Neural cell (in vitro differentiated cells): ENCODE measurements around the gene RBKS. TPM values are rescaled to one million over a fixed set of nuclear protein-coding genes. Genes with fewer than 3 reads are reported as not detected.

Experiments used
- H2AFZ ChIP-seq: fragments of 200-600, 300-800 bp; sonication (generic), shearing (Covaris generic); 2 replicates; pipeline ENCODE4 v1.6.0; 2014; ENCODE audit warnings: low read depth, mild to moderate bottlenecking, antibody characterized with exemption, low read length, moderate library complexity
- H3F3A ChIP-seq: fragments of 200-600 bp; shearing (Covaris generic); 2 replicates; pipeline ENCODE4 v1.6.1; 2016; ENCODE audit warnings: mild to moderate bottlenecking, moderate library complexity, mixed read lengths, antibody characterized with exemption, low read length; ENCODE audit not compliant: insufficient read depth, poor library complexity, severe bottlenecking
- H3K27ac ChIP-seq: fragments of 200-600, 300-800 bp; sonication (generic), shearing (Covaris generic); 2 replicates; pipeline ENCODE4 v1.5.1; 2014; ENCODE audit warnings: mild to moderate bottlenecking, low read length, moderate library complexity
- H3K27me3 ChIP-seq: fragments of 300-800, 200-600 bp; sonication (generic), shearing (Covaris generic); 2 replicates; pipeline ENCODE4 v1.6.0; 2014; ENCODE audit warnings: mild to moderate bottlenecking, low read depth, low read length, moderate library complexity; ENCODE audit not compliant: insufficient read depth
- H3K36me3 ChIP-seq: fragments of 300-800, 200-600 bp; sonication (generic), shearing (Covaris generic); 2 replicates; pipeline ENCODE4 v1.5.1; 2014; ENCODE audit warnings: mild to moderate bottlenecking, antibody characterized with exemption, low read length, moderate library complexity; ENCODE audit not compliant: insufficient read depth
- H3K4me2 ChIP-seq: fragments of 300-800, 200-600 bp; sonication (generic), shearing (Covaris generic); 2 replicates; pipeline ENCODE4 v1.6.0; 2014; ENCODE audit warnings: mild to moderate bottlenecking, low read length
- H3K4me3 ChIP-seq: fragments of 300-800, 200-600 bp; sonication (generic), shearing (Covaris generic); 2 replicates; pipeline ENCODE4 v1.5.1; 2014; ENCODE audit warnings: mild to moderate bottlenecking, low read length, moderate library complexity
- H3K79me2 ChIP-seq: fragments of 200-600 bp; shearing (Covaris generic); replicated peaks from 2 replicates; pipeline ENCODE4 v1.6.0; 2014; ENCODE audit warnings: mild to moderate bottlenecking, low read length, moderate library complexity; ENCODE audit not compliant: insufficient read depth
- H3K9ac ChIP-seq: fragments of 300-800, 200-600 bp; sonication (generic), shearing (Covaris generic); 2 replicates; pipeline ENCODE4 v1.6.1; 2016; ENCODE audit warnings: mild to moderate bottlenecking, low read length, mixed read lengths
- H3K9me2 ChIP-seq: fragments of 200-600 bp; shearing (Covaris generic); 2 replicates; pipeline ENCODE4 v1.6.1; 2016; ENCODE audit warnings: mild to moderate bottlenecking, low read length, mixed read lengths; ENCODE audit not compliant: insufficient read depth
- H3K9me3 ChIP-seq: fragments of 200-600, 300-800 bp; sonication (generic), shearing (Covaris generic); 2 replicates; pipeline ENCODE4 v1.6.1; 2016; ENCODE audit warnings: mild to moderate bottlenecking, mixed run types, low read length, moderate library complexity, mixed read lengths
- H4K20me1 ChIP-seq: fragments of 200-600 bp; shearing (Covaris generic); 2 replicates; pipeline ENCODE4 v1.6.1; 2016; ENCODE audit warnings: mild to moderate bottlenecking, mixed run types; ENCODE audit not compliant: insufficient read depth
- EP300 ChIP-seq: fragments of 450-650 bp; conservative IDR thresholded peaks from 2 replicates; pipeline ENCODE4 v1.6.1; 2014; ENCODE audit warnings: antibody characterized with exemption, mild to moderate bottlenecking, moderate library complexity; ENCODE audit not compliant: poor library complexity, severe bottlenecking
- EZH2 ChIP-seq: fragments of 200-600, 300-800 bp; shearing (Covaris generic), sonication (generic); IDR thresholded peaks from 2 replicates; pipeline ENCODE4 v1.6.1; 2014; ENCODE audit warnings: antibody characterized with exemption, low read length, borderline replicate concordance, mild to moderate bottlenecking; ENCODE audit not compliant: insufficient read depth, poor library complexity, severe bottlenecking
- MXI1 ChIP-seq: fragments of 450-650 bp; conservative IDR thresholded peaks from 2 replicates; pipeline ENCODE4 v1.6.1; 2014; ENCODE audit warnings: antibody characterized with exemption, mild to moderate bottlenecking; ENCODE audit not compliant: poor library complexity, severe bottlenecking
- POLR2AphosphoS5 ChIP-seq: IDR thresholded peaks from 2 replicates; pipeline ENCODE4 v1.6.1; 2012
- RAD21 ChIP-seq: fragments of 450-650 bp; conservative IDR thresholded peaks from 2 replicates; pipeline ENCODE4 v1.6.1; 2014; ENCODE audit warnings: antibody characterized with exemption, mild to moderate bottlenecking, moderate library complexity
- SMC3 ChIP-seq: fragments of 450-650 bp; conservative IDR thresholded peaks from 2 replicates; pipeline ENCODE4 v1.6.1; 2014; ENCODE audit warnings: antibody characterized with exemption, mild to moderate bottlenecking, moderate library complexity; ENCODE audit not compliant: poor library complexity
- TAF1 ChIP-seq: IDR thresholded peaks from 2 replicates; pipeline ENCODE4 v1.6.1; 2012; ENCODE audit warnings: low read depth
- polyA minus RNA-seq: library from RNA; depleted of rRNA, polyadenylated mRNA; stranded (reverse); fragments of >200 nt; gene quantifications from 2 replicates; pipeline ENCODE4 v1.2.3, GENCODE V29; 2014
- polyA plus RNA-seq: library from polyadenylated mRNA; depleted of rRNA; stranded (reverse); fragments of >200 nt; gene quantifications from 2 replicates; pipeline ENCODE4 v1.2.3, GENCODE V29; 2014
- TF ChIP-seq, protein P1 (sequence below): IDR thresholded peaks from 2 replicates; pipeline ENCODE4 v1.6.1; 2012; ENCODE audit warnings: borderline replicate concordance
- TF ChIP-seq, protein P2 (sequence below): fragments of 450-650 bp; IDR thresholded peaks from 2 replicates; pipeline ENCODE4 v1.5.1; 2014; ENCODE audit warnings: antibody characterized with exemption, mild to moderate bottlenecking, moderate library complexity; ENCODE audit not compliant: poor library complexity, severe bottlenecking

Gene RBKS
- polyA plus RNA-seq = 4.0 and 5.4 TPM in 2 replicates
- polyA minus RNA-seq = 3.7 and 4.9 TPM in 2 replicates

DNA sequence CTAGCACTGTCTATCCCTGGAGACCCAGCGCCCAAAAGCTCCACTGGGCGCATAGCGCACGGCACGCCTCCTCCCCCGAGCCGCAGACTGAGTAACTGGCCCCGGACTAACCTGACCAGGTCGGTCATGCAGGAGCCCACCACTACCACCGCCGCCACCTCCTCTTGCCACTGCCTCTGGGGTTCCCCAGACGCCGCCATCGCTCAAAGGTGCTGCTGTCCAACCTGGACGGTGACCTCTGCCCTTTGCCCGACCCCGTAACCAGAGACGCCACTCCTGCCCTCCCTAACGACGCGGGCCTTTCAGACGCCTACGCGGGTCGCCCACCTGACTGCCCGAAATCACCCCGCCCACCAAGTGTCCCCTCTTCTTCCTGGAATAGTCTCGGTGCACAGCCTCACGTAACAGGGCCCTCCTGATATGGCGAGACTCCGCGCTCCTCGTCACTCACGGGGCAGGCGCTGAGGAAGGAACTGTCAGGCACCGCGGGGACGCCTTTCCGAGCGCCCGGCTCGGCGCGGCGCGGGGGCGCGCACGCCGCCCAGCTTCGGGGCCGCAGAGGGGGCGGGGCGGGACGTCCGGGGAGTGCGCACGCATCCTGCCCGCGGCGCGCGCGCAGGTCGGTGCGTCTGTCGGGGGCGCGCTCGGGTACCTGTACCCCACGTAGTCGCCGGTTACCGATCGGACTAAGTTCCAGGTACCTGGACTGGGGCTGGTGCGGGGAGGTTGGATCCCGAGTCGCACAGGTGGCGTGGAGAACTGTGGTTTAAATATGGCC lies at the start of gene RBKS, which contains the start of gene BABAM2:
RBKS (minus strand) TSS at position 242 of the 778 bp plus-strand sequence; CDS start at position 200, 42 bp downstream.
BABAM2 (plus strand) TSS at position 584 of the 778 bp plus-strand sequence. CDS start 3,828 bp downstream, outside the sequence.
- peak within 1 kb of the TSS; percentile 91 for H3K4me3 ChIP-seq
- H3K9me3 ChIP-seq = no peaks in the 10 kb centered on the region
- no peaks in the 10 kb centered on the region for H3K36me3 ChIP-seq
- peak within 1 kb of the TSS; percentile 98 for H3K27ac ChIP-seq
- H3K4me2 ChIP-seq = peak within 1 kb of the TSS; percentile 83
- H3K79me2 ChIP-seq = peaks cover 12% of the 10 kb centered on the region
- no peaks in the 10 kb centered on the region for H3K27me3 ChIP-seq
- no peaks in the 10 kb centered on the region for H3F3A ChIP-seq
- no peaks in the 10 kb centered on the region for H3K9me2 ChIP-seq
- no peaks in the 10 kb centered on the region for H4K20me1 ChIP-seq
- peak within 1 kb of the TSS; percentile 86 for H3K9ac ChIP-seq
- peak within 1 kb of the TSS; percentile 93 for H2AFZ ChIP-seq
- TF ChIP-seq POLR2AphosphoS5 (peak; percentile 90), EZH2 (no peak), EP300 (peak; percentile 51), TAF1 (no peak), MXI1 (peak; percentile 80), RAD21 (peak; percentile 47), SMC3 (peak; percentile 58)
- TF ChIP-seq, protein P1, sequence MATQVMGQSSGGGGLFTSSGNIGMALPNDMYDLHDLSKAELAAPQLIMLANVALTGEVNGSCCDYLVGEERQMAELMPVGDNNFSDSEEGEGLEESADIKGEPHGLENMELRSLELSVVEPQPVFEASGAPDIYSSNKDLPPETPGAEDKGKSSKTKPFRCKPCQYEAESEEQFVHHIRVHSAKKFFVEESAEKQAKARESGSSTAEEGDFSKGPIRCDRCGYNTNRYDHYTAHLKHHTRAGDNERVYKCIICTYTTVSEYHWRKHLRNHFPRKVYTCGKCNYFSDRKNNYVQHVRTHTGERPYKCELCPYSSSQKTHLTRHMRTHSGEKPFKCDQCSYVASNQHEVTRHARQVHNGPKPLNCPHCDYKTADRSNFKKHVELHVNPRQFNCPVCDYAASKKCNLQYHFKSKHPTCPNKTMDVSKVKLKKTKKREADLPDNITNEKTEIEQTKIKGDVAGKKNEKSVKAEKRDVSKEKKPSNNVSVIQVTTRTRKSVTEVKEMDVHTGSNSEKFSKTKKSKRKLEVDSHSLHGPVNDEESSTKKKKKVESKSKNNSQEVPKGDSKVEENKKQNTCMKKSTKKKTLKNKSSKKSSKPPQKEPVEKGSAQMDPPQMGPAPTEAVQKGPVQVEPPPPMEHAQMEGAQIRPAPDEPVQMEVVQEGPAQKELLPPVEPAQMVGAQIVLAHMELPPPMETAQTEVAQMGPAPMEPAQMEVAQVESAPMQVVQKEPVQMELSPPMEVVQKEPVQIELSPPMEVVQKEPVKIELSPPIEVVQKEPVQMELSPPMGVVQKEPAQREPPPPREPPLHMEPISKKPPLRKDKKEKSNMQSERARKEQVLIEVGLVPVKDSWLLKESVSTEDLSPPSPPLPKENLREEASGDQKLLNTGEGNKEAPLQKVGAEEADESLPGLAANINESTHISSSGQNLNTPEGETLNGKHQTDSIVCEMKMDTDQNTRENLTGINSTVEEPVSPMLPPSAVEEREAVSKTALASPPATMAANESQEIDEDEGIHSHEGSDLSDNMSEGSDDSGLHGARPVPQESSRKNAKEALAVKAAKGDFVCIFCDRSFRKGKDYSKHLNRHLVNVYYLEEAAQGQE = no peak
- TF ChIP-seq, protein P2, sequence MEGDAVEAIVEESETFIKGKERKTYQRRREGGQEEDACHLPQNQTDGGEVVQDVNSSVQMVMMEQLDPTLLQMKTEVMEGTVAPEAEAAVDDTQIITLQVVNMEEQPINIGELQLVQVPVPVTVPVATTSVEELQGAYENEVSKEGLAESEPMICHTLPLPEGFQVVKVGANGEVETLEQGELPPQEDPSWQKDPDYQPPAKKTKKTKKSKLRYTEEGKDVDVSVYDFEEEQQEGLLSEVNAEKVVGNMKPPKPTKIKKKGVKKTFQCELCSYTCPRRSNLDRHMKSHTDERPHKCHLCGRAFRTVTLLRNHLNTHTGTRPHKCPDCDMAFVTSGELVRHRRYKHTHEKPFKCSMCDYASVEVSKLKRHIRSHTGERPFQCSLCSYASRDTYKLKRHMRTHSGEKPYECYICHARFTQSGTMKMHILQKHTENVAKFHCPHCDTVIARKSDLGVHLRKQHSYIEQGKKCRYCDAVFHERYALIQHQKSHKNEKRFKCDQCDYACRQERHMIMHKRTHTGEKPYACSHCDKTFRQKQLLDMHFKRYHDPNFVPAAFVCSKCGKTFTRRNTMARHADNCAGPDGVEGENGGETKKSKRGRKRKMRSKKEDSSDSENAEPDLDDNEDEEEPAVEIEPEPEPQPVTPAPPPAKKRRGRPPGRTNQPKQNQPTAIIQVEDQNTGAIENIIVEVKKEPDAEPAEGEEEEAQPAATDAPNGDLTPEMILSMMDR = no peak

DNA sequence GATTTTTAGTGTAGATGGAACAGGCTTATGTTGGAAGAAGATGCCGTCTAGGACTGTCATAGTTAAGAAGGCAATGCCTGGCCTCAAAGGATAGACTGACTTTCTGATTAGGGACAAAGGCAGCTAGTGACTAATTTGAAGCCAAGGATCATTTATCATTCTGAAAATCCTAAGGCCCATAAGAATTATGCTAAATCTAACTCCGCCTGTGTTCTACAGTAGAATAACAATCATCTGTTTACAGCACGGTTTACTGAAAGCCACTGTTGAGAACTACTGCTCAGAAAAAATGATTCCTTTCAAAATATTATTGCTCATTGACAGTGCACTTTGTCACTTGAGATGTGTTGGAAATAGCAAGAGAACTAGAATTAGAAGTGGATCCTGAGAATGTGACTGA lies 44.8 kb upstream of the RBKS start:
- no peaks in the 10 kb centered on the region for H3K9me2 ChIP-seq
- no peak overlapping the region for H3K27ac ChIP-seq
- TF ChIP-seq TAF1 (no peak), EP300 (no peak), MXI1 (no peak), SMC3 (no peak), EZH2 (no peak), RAD21 (no peak), POLR2AphosphoS5 (no peak)
- TF ChIP-seq, protein P2 = no peak
- TF ChIP-seq, protein P1 = no peak
- no peaks in the 10 kb centered on the region for H3K36me3 ChIP-seq
- H2AFZ ChIP-seq = no peak overlapping the region
- H3K27me3 ChIP-seq = no peaks in the 10 kb centered on the region
- no peaks in the 10 kb centered on the region for H3K9me3 ChIP-seq
- H3K4me3 ChIP-seq = no peak overlapping the region
- no peaks in the 10 kb centered on the region for H3K79me2 ChIP-seq
- no peak overlapping the region for H3K9ac ChIP-seq
- no peaks in the 10 kb centered on the region for H4K20me1 ChIP-seq
- H3K4me2 ChIP-seq = no peak overlapping the region
- no peaks in the 10 kb centered on the region for H3F3A ChIP-seq
